GM23338 (cell line): ENCODE results near the gene FFAR2. TPM values are rescaled to one million over a fixed set of nuclear protein-coding genes. Genes with fewer than 3 reads are reported as not detected.

Experiments used
- ATAC-seq: fragments of 200-7000 bp; cut with Tn5 transposase; 3 replicates; pipeline ENCODE4 v1.9.1; 2020
- DNase-seq: peaks from one replicate; pipeline ENCODE4 v3.0.0-alpha.2; 2015; ENCODE audit warnings: low spot score
- H2AFZ ChIP-seq: fragments of 200-600 bp; sonication (generic); 2 replicates; pipeline ENCODE4 v1.8.0; 2016; ENCODE audit warnings: antibody characterized with exemption, mild to moderate bottlenecking, moderate library complexity
- H3F3A ChIP-seq: fragments of 200-600 bp; sonication (generic); replicated peaks from 2 replicates; pipeline ENCODE4 v1.8.0; 2017; ENCODE audit warnings: antibody characterized with exemption, mixed run types, low read depth
- H3K27ac ChIP-seq: fragments of 200-600 bp; sonication (generic); 2 replicates; pipeline ENCODE4 v1.6.1; 2016; ENCODE audit warnings: low read depth
- H3K27me3 ChIP-seq: fragments of 200-600 bp; sonication (generic); 2 replicates; pipeline ENCODE4 v1.8.0; 2016; ENCODE audit warnings: mild to moderate bottlenecking, mixed run types, moderate library complexity; ENCODE audit not compliant: insufficient read depth
- H3K36me3 ChIP-seq: fragments of 200-600 bp; sonication (generic); 2 replicates; pipeline ENCODE4 v1.8.0; 2016; ENCODE audit warnings: mild to moderate bottlenecking; ENCODE audit not compliant: insufficient read depth
- H3K4me1 ChIP-seq: fragments of 200-600 bp; sonication (generic); 2 replicates; pipeline ENCODE4 v1.8.0; 2016; ENCODE audit warnings: mild to moderate bottlenecking, moderate library complexity; ENCODE audit not compliant: insufficient read depth
- H3K4me2 ChIP-seq: fragments of 200-600 bp; sonication (generic); 2 replicates; pipeline ENCODE4 v1.7.1; 2017; ENCODE audit warnings: mixed run types
- H3K4me3 ChIP-seq: fragments of 200-600 bp; sonication (generic); 2 replicates; pipeline ENCODE4 v1.6.1; 2016; ENCODE audit warnings: mixed run types
- H3K79me2 ChIP-seq: fragments of 200-600 bp; sonication (generic); replicated peaks from 2 replicates; pipeline ENCODE4 v1.8.0; 2017; ENCODE audit warnings: mild to moderate bottlenecking; ENCODE audit not compliant: insufficient read depth
- H3K9me2 ChIP-seq: fragments of 200-600 bp; sonication (generic); 2 replicates; pipeline ENCODE4 v1.8.0; 2017; ENCODE audit not compliant: insufficient read depth
- H4K20me1 ChIP-seq: fragments of 200-600 bp; sonication (generic); replicated peaks from 2 replicates; pipeline ENCODE4 v1.8.0; 2017; ENCODE audit warnings: mild to moderate bottlenecking; ENCODE audit not compliant: insufficient read depth
- H3K27ac Mint-ChIP-seq: 2 replicates; pipeline ENCODE4 v1.8.0; 2020; ENCODE audit warnings: inconsistent platforms, mild to moderate bottlenecking, moderate library complexity, mixed read lengths
- H3K27me3 Mint-ChIP-seq: 3 replicates; pipeline ENCODE4 v1.8.0; 2022; ENCODE audit warnings: low read depth, mild to moderate bottlenecking, moderate library complexity, mixed read lengths, inconsistent platforms; ENCODE audit not compliant: insufficient read depth, poor library complexity
- H3K36me3 Mint-ChIP-seq: 3 replicates; pipeline ENCODE4 v1.8.0; 2021; ENCODE audit warnings: low read depth, mild to moderate bottlenecking, inconsistent platforms, moderate library complexity, mixed read lengths
- H3K4me1 Mint-ChIP-seq: 3 replicates; pipeline ENCODE4 v1.8.0; 2020; ENCODE audit warnings: mild to moderate bottlenecking, inconsistent platforms, mixed read lengths
- H3K4me3 Mint-ChIP-seq: 3 replicates; pipeline ENCODE4 v1.8.0; 2021; ENCODE audit warnings: moderate library complexity, mild to moderate bottlenecking, inconsistent platforms, mixed read lengths
- H3K9me3 Mint-ChIP-seq: 3 replicates; pipeline ENCODE4 v1.8.0; 2020; ENCODE audit warnings: moderate library complexity, mild to moderate bottlenecking, inconsistent platforms, mixed read lengths
- CREB1 ChIP-seq: fragments of 250-450 bp; sonication (Bioruptor Pico); IDR thresholded peaks from 2 replicates; pipeline ENCODE4 v1.5.0; 2020; ENCODE audit warnings: low read depth, mild to moderate bottlenecking, moderate library complexity
- CTCF ChIP-seq, 2 experiments: fragments of 200-600 bp in 1 of 2; sonication (generic) in 1 of 2; conservative IDR thresholded peaks; 2 replicates each; pipeline versions ENCODE4 v1.5.1 to v1.6.1; 2016 to 2017; ENCODE audit warnings: antibody characterized with exemption in 2 of 2, low read depth in 2 of 2, mild to moderate bottlenecking in 2 of 2, moderate library complexity in 1 of 2
- ETS1 ChIP-seq: IDR thresholded peaks from 2 replicates; pipeline ENCODE4 v1.6.1; 2016; ENCODE audit warnings: antibody characterized with exemption
- EZH2 ChIP-seq: fragments of 200-600 bp; sonication (generic); IDR thresholded peaks from one replicate; pipeline ENCODE4 v1.8.0; 2017; ENCODE audit warnings: antibody characterized with exemption, mild to moderate bottlenecking, low read depth; ENCODE audit not compliant: unreplicated experiment
- EZH2phosphoT487 ChIP-seq: fragments of 200-600 bp; sonication (generic); IDR thresholded peaks from one replicate; pipeline ENCODE4 v1.8.1; 2018; ENCODE audit warnings: antibody characterized with exemption; ENCODE audit not compliant: unreplicated experiment
- NANOG ChIP-seq: IDR thresholded peaks from 2 replicates; pipeline ENCODE4 v1.6.1; 2016; ENCODE audit warnings: antibody characterized with exemption, borderline replicate concordance
- POLR2AphosphoS5 ChIP-seq: IDR thresholded peaks from 2 replicates; pipeline ENCODE4 v1.6.1; 2016; ENCODE audit warnings: antibody characterized with exemption, low read depth
- REST ChIP-seq: IDR thresholded peaks from one replicate; pipeline ENCODE4 v1.6.1; 2018; ENCODE audit warnings: antibody characterized with exemption; ENCODE audit not compliant: unreplicated experiment
- STAT1 ChIP-seq: IDR thresholded peaks from one replicate; pipeline ENCODE4 v1.6.1; 2016; ENCODE audit warnings: antibody characterized with exemption; ENCODE audit not compliant: unreplicated experiment
- ZNF331 ChIP-seq: fragments of 250-450 bp; sonication (Bioruptor Pico); IDR thresholded peaks from 2 replicates; pipeline ENCODE4 v1.5.0; 2020; ENCODE audit warnings: low read depth, mild to moderate bottlenecking, moderate library complexity
- ZNF462 ChIP-seq: fragments of 250-450 bp; sonication (Bioruptor Pico); IDR thresholded peaks from 2 replicates; pipeline ENCODE4 v1.5.0; 2020; ENCODE audit warnings: mild to moderate bottlenecking, moderate library complexity
- polyA plus RNA-seq: library from polyadenylated mRNA; unstranded; fragments of >200 nt; fragmentation: Nextera tagmentation; extraction: Ambion mirVana; gene quantifications from 2 replicates; pipeline ENCODE4 v1.2.1, GENCODE V29; 2016
- total RNA-seq: library from RNA; depleted of rRNA; stranded (reverse); fragments of >200 nt; shearing (Covaris generic); gene quantifications from 2 replicates; pipeline ENCODE4 v1.2.3, GENCODE V29; 2014

The FFAR2 gene
- total and polyA plus RNA-seq, 2 experiments from 2014 or later: not detected

- Histone ChIP-seq H3K27ac (no peak overlapping the region), H3K79me2 (no peaks in the 10 kb centered on the region), H2AFZ (no peak overlapping the region), H3K4me3 (no peak overlapping the region), H3K9me2 (no peaks in the 10 kb centered on the region), H3K4me1 (no peaks in the 10 kb centered on the region), H4K20me1 (no peaks in the 10 kb centered on the region), H3K36me3 (no peaks in the 10 kb centered on the region), H3K27me3 (no peaks in the 10 kb centered on the region), H3K4me2 (no peak overlapping the region), H3F3A (no peaks in the 10 kb centered on the region)
- Mint-ChIP-seq H3K27me3 (peaks cover 8% of the 10 kb centered on the region), H3K36me3 (no peaks in the 10 kb centered on the region), H3K4me3 (no peak overlapping the region), H3K27ac (no peak overlapping the region), H3K9me3 (no peaks in the 10 kb centered on the region; the same call in 2 of the 3 replicates), H3K4me1 (no peaks in the 10 kb centered on the region)
- no peak for TF ChIP-seq REST
- TF ChIP-seq ZNF462: no peak
- TF ChIP-seq CTCF (conservative IDR thresholded peaks at IDR 0.05; ENCODE audit: low read depth in 2 of 2): no peak
- no peak for TF ChIP-seq CREB1 (CRISPR knock-in tag)
- TF ChIP-seq ZNF331 (CRISPR knock-in tag): no peak
- no peak for TF ChIP-seq NANOG
- TF ChIP-seq ETS1: no peak
- no peak for TF ChIP-seq STAT1
- no peak for TF ChIP-seq POLR2AphosphoS5
- no peak for TF ChIP-seq EZH2
- no peak for TF ChIP-seq EZH2phosphoT487
- ATAC-seq: no peak
- DNase-seq: no peak
These were observed 33.6 kb upstream of the FFAR2 start for GRCh38 chr19:35414442-35414841.
